ENCODE measurements around the gene FGF18. TPM values are rescaled to one million over a fixed set of nuclear protein-coding genes. Genes with fewer than 3 reads are reported as not detected.

Gene FGF18
- polyA plus RNA-seq, 1 donor from 2014 or later: 1.2 TPM

- Histone ChIP-seq H3F3A (ENCODE audit: insufficient read depth, low read length, poor library complexity, severe bottlenecking) (peaks cover 4% of the 10 kb centered on the region), H3K27me3 (ENCODE audit: insufficient read depth, low read depth, low read length) (no peaks in the 10 kb centered on the region), H3K9me3 (ENCODE audit: low read length) (no peaks in the 10 kb centered on the region), H3K9ac (ENCODE audit: low read length) (no peak overlapping the region), H3K9me2 (ENCODE audit: insufficient read depth, low read length) (no peaks in the 10 kb centered on the region), H3K36me3 (ENCODE audit: insufficient read depth, low read length) (no peaks in the 10 kb centered on the region), H4K20me1 (ENCODE audit: insufficient read depth) (peaks cover 6% of the 10 kb centered on the region), H3K27ac (ENCODE audit: low read length) (no peak overlapping the region), H3K4me3 (ENCODE audit: low read length) (peak overlapping the region; percentile 95), H2AFZ (ENCODE audit: low read depth, low read length) (no peak overlapping the region), H3K79me2 (replicated peaks; ENCODE audit: insufficient read depth, low read length) (peaks cover 26% of the 10 kb centered on the region), H3K4me2 (ENCODE audit: low read length) (no peak overlapping the region)
- TF ChIP-seq CTCF (IDR thresholded peaks at IDR 0.05; ENCODE audit: poor library complexity, severe bottlenecking): no peak
- no peak for TF ChIP-seq SMC3 (conservative IDR thresholded peaks at IDR 0.05; ENCODE audit: poor library complexity)
- TF ChIP-seq EZH2 (IDR thresholded peaks at IDR 0.05; ENCODE audit: borderline replicate concordance, insufficient read depth, low read length, poor library complexity, severe bottlenecking): no peak
- no peak for TF ChIP-seq POLR2AphosphoS5 (IDR thresholded peaks at IDR 0.05)
- TF ChIP-seq RAD21 (conservative IDR thresholded peaks at IDR 0.05): no peak
- no peak for TF ChIP-seq MXI1 (conservative IDR thresholded peaks at IDR 0.05; ENCODE audit: poor library complexity, severe bottlenecking)
- TF ChIP-seq TAF1 (IDR thresholded peaks at IDR 0.05; ENCODE audit: low read depth): no peak
- no peak for TF ChIP-seq EP300 (conservative IDR thresholded peaks at IDR 0.05; ENCODE audit: poor library complexity, severe bottlenecking)
- TF ChIP-seq, protein P1, sequence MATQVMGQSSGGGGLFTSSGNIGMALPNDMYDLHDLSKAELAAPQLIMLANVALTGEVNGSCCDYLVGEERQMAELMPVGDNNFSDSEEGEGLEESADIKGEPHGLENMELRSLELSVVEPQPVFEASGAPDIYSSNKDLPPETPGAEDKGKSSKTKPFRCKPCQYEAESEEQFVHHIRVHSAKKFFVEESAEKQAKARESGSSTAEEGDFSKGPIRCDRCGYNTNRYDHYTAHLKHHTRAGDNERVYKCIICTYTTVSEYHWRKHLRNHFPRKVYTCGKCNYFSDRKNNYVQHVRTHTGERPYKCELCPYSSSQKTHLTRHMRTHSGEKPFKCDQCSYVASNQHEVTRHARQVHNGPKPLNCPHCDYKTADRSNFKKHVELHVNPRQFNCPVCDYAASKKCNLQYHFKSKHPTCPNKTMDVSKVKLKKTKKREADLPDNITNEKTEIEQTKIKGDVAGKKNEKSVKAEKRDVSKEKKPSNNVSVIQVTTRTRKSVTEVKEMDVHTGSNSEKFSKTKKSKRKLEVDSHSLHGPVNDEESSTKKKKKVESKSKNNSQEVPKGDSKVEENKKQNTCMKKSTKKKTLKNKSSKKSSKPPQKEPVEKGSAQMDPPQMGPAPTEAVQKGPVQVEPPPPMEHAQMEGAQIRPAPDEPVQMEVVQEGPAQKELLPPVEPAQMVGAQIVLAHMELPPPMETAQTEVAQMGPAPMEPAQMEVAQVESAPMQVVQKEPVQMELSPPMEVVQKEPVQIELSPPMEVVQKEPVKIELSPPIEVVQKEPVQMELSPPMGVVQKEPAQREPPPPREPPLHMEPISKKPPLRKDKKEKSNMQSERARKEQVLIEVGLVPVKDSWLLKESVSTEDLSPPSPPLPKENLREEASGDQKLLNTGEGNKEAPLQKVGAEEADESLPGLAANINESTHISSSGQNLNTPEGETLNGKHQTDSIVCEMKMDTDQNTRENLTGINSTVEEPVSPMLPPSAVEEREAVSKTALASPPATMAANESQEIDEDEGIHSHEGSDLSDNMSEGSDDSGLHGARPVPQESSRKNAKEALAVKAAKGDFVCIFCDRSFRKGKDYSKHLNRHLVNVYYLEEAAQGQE (IDR thresholded peaks at IDR 0.05; ENCODE audit: borderline replicate concordance): no peak
These were observed 33.3 kb upstream of the FGF18 start for GRCh38 chr5:171386006-171386671.

GRCh38 chr5:171386861-171387344, 32.5 kb upstream of the FGF18 start:
- Histone ChIP-seq H3K4me2 (ENCODE audit: low read length) (peak overlapping the region; percentile 85), H2AFZ (ENCODE audit: low read depth, low read length) (peak overlapping the region; percentile 100), H3F3A (ENCODE audit: insufficient read depth, low read length, poor library complexity, severe bottlenecking) (peaks cover 4% of the 10 kb centered on the region), H3K9me2 (ENCODE audit: insufficient read depth, low read length) (no peaks in the 10 kb centered on the region), H3K36me3 (ENCODE audit: insufficient read depth, low read length) (no peaks in the 10 kb centered on the region), H3K27ac (ENCODE audit: low read length) (peak overlapping the region; percentile 95), H3K9ac (ENCODE audit: low read length) (peak overlapping the region; percentile 90), H3K79me2 (replicated peaks; ENCODE audit: insufficient read depth, low read length) (peaks cover 34% of the 10 kb centered on the region), H3K4me3 (ENCODE audit: low read length) (peak overlapping the region; percentile 95), H3K9me3 (ENCODE audit: low read length) (no peaks in the 10 kb centered on the region), H4K20me1 (ENCODE audit: insufficient read depth) (peaks cover 9% of the 10 kb centered on the region), H3K27me3 (ENCODE audit: insufficient read depth, low read depth, low read length) (no peaks in the 10 kb centered on the region)
- TF ChIP-seq SMC3 (conservative IDR thresholded peaks at IDR 0.05; ENCODE audit: poor library complexity) (no peak), TAF1 (IDR thresholded peaks at IDR 0.05; ENCODE audit: low read depth) (no peak), RAD21 (conservative IDR thresholded peaks at IDR 0.05) (no peak), EZH2 (IDR thresholded peaks at IDR 0.05; ENCODE audit: borderline replicate concordance, insufficient read depth, low read length, poor library complexity, severe bottlenecking) (no peak), MXI1 (conservative IDR thresholded peaks at IDR 0.05; ENCODE audit: poor library complexity, severe bottlenecking) (no peak), EP300 (conservative IDR thresholded peaks at IDR 0.05; ENCODE audit: poor library complexity, severe bottlenecking) (no peak), CTCF (IDR thresholded peaks at IDR 0.05; ENCODE audit: poor library complexity, severe bottlenecking) (no peak), POLR2AphosphoS5 (IDR thresholded peaks at IDR 0.05) (no peak)
- TF ChIP-seq, protein P1 (IDR thresholded peaks at IDR 0.05; ENCODE audit: borderline replicate concordance): no peak

Measured in neural cell (in vitro differentiated cells).